Activated CD4-positive, alpha-beta T cell treated with anti-CD3 and anti-CD28 coated beads for 4 hours (primary cell): Measurements from ENCODE around the gene ZNF641.
A peak's percentile ranks its signal among the peaks of the same experiment; 100 is the strongest.

ENCODE experiments used
- DNase-seq, 2 donors: peaks; one replicate each; pipeline ENCODE4 v3.0.0-alpha.2; 2020

Gene ZNF641

GRCh38 chr12:48350249-48351021 is at the start of gene ZNF641:
Gene ZNF641 (minus strand): TSS chr12:48350919. CDS start chr12:48348090, 2,829 bp downstream.
- peak; percentile 79 to 84 for DNase-seq

GRCh38 chr12:48390026-48390425 is 39.3 kb upstream of the ZNF641 start:
- no peak for DNase-seq

- DNase-seq: no peak
These were observed 38.7 kb upstream of the ZNF641 start for GRCh38 chr12:48389409-48389808.

GRCh38 chr12:48388938-48389337 is 38.2 kb upstream of the ZNF641 start:
- no peak for DNase-seq

- DNase-seq: no peak
These were observed 37.7 kb upstream of the ZNF641 start for GRCh38 chr12:48388460-48388859.

- no peak for DNase-seq
These were observed 29.9 kb upstream of the ZNF641 start for GRCh38 chr12:48380596-48380995.

GRCh38 chr12:48379794-48380193 is 29.1 kb upstream of the ZNF641 start:
- DNase-seq: no peak

- no peak for DNase-seq
These were observed 26.9 kb upstream of the ZNF641 start for GRCh38 chr12:48377646-48378045.

GRCh38 chr12:48374164-48374563 is 23.4 kb upstream of the ZNF641 start:
- DNase-seq: no peak

- no peak for DNase-seq
These were observed 15.4 kb upstream of the ZNF641 start for GRCh38 chr12:48366131-48366530.

- no peak for DNase-seq
These were observed 11.1 kb upstream of the ZNF641 start for GRCh38 chr12:48361664-48362339.

GRCh38 chr12:48358937-48359513 is 8.3 kb upstream of the ZNF641 start:
- no peak for DNase-seq

GRCh38 chr12:48356041-48356768 is 5.5 kb upstream of the ZNF641 start:
- DNase-seq: no peak

GRCh38 chr12:48352157-48352760 is 1.5 kb upstream of the ZNF641 start:
- DNase-seq: no peak

- DNase-seq: no peak
These were observed 446 bp upstream of the ZNF641 start for GRCh38 chr12:48351022-48351708.

GRCh38 chr12:48349471-48349870 is 1.2 kb downstream of the ZNF641 start:
- DNase-seq: no peak

- no peak for DNase-seq
These were observed 7.7 kb downstream of the ZNF641 start for GRCh38 chr12:48342980-48343379.

GRCh38 chr12:48340943-48341342 is 9.8 kb downstream of the ZNF641 start:
- no peak for DNase-seq

- DNase-seq: no peak
These were observed 11.1 kb downstream of the ZNF641 start for GRCh38 chr12:48339442-48340117.

GRCh38 chr12:48336564-48336963 is 14.2 kb downstream of the ZNF641 start:
- no peak for DNase-seq

GRCh38 chr12:48336061-48336460 is 14.7 kb downstream of the ZNF641 start:
- no peak for DNase-seq

GRCh38 chr12:48334808-48335207 is 15.9 kb downstream of the ZNF641 start:
- no peak for DNase-seq
